CD4-positive, alpha-beta T cell (primary cell): Measurements from ENCODE around the gene HDC. TPM values are rescaled to one million over a fixed set of nuclear protein-coding genes. Genes with fewer than 3 reads are reported as not detected.

Experiments used
- ATAC-seq: fragments of 200-7000 bp; cut with Tn5 transposase; one replicate; pipeline ENCODE4 v1.10.0; 2022; ENCODE audit warnings: mild to moderate bottlenecking; ENCODE audit not compliant: poor library complexity
- CTCF ChIA-PET: fragments of 350-600 bp; sonication (Branson Sonifier 250); formaldehyde crosslinking; loops from one replicate; lab custom pipeline; 2021; ENCODE audit warnings: antibody characterized with exemption, inconsistent platforms; lab: Charles Lee
- POLR2A ChIA-PET: fragments of 350-600 bp; sonication (Branson Sonifier 250); formaldehyde crosslinking; loops from one replicate; lab custom pipeline; 2021; ENCODE audit warnings: antibody characterized with exemption, inconsistent platforms; lab: Charles Lee
- DNase-seq, 14 experiments: peaks; one replicate each; pipeline ENCODE4 v3.0.0-alpha.2; 2013 to 2020; ENCODE audit warnings: mixed read lengths in 2 of 14
- H3K27ac ChIP-seq, 2 donors: one replicate each; pipeline versions ENCODE4 v1.5.1 to v1.7.0; 2013; ENCODE audit warnings: low read length in 2 of 2, low read depth in 1 of 2, mild to moderate bottlenecking in 1 of 2
- H3K27me3 ChIP-seq, 2 experiments: 1 replicate in 1 of 2; 2 replicates in 1 of 2; pipeline versions ENCODE4 v1.6.1 to v1.7.0; 2013; ENCODE audit warnings: low read length in 2 of 2, control low read depth in 1 of 2, mild to moderate bottlenecking in 1 of 2, moderate library complexity in 1 of 2; ENCODE audit not compliant: insufficient read depth in 2 of 2, control insufficient read depth in 1 of 2
- H3K36me3 ChIP-seq: one replicate; pipeline ENCODE4 v1.6.1; 2013; ENCODE audit warnings: low read length, control low read depth; ENCODE audit not compliant: insufficient read depth
- H3K4me1 ChIP-seq: one replicate; pipeline ENCODE4 v1.6.1; 2013; ENCODE audit warnings: low read length, control low read depth; ENCODE audit not compliant: insufficient read depth
- H3K4me3 ChIP-seq: one replicate; pipeline ENCODE4 v1.5.1; 2013; ENCODE audit warnings: mild to moderate bottlenecking, low read length, moderate library complexity
- H3K9me3 ChIP-seq, 2 experiments: 1 replicate in 1 of 2; 2 replicates in 1 of 2; pipeline versions ENCODE4 v1.6.1 to v1.7.0; 2013; ENCODE audit warnings: low read length in 2 of 2, mild to moderate bottlenecking in 2 of 2, control low read depth in 1 of 2, moderate library complexity in 1 of 2; ENCODE audit not compliant: control insufficient read depth in 1 of 2, insufficient read depth in 1 of 2
- H3K27ac Mint-ChIP-seq: one replicate; pipeline ENCODE4 v1.8.0; 2020; ENCODE audit warnings: mixed read lengths
- H3K27me3 Mint-ChIP-seq: one replicate; pipeline ENCODE4 v1.8.0; 2021; ENCODE audit warnings: mixed read lengths
- H3K36me3 Mint-ChIP-seq: one replicate; pipeline ENCODE4 v1.8.0; 2021; ENCODE audit warnings: low read depth, mixed read lengths
- H3K4me1 Mint-ChIP-seq: one replicate; pipeline ENCODE4 v1.8.0; 2021; ENCODE audit warnings: low read depth, mixed read lengths
- H3K4me3 Mint-ChIP-seq: one replicate; pipeline ENCODE4 v1.8.0; 2020; ENCODE audit warnings: mild to moderate bottlenecking, mixed read lengths
- H3K9me3 Mint-ChIP-seq: one replicate; pipeline ENCODE4 v1.8.0; 2020; ENCODE audit warnings: mixed read lengths
- intact Hi-C, 2 experiments: fragments of 100-400 bp; cut with DNase I in 1 of 2; cut with micrococcal nuclease in 1 of 2; formaldehyde crosslinking; loops; one replicate each; pipeline versions ENCODE4 v1.15.1 to v1.9.0; 2023 to 2025; cut with DNase I, micrococcal nuclease
- total RNA-seq, 174 experiments: library from RNA in 2 of 174; stranded (reverse) in 2 of 174; gene quantifications; one replicate each; pipeline ENCODE4 v1.2.3 and lab custom pipeline; 2021 to 2026
- TF ChIP-seq, protein P1 (sequence below): fragments of 200-600 bp; IDR thresholded peaks from one replicate; pipeline ENCODE4 v1.8.0; 2022; ENCODE audit warnings: antibody characterized with exemption, mild to moderate bottlenecking

HDC gene
- total RNA-seq, 2 experiments from 2014 or later: 0.08 TPM; not detected in 1

DNA sequence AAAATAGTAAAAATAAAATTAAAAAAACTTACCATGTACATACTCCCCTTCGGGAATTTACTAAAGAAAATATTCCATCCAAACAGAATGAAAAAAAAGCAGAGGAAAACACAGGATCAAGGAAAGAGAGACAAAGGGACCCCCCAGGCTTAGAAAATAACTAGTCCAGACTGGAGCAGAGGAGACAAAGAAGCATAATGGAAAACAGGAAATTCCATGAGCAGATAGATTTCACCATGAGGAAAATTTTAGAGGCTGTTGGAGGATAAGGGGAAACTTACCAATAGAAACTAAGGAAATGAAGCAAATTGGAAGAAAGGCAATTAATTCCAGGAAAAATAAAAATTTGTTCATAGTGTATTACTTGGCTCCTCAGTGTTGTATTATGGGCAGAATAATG lies 46.8 kb downstream of the HDC start:
- TF ChIP-seq, protein P1, sequence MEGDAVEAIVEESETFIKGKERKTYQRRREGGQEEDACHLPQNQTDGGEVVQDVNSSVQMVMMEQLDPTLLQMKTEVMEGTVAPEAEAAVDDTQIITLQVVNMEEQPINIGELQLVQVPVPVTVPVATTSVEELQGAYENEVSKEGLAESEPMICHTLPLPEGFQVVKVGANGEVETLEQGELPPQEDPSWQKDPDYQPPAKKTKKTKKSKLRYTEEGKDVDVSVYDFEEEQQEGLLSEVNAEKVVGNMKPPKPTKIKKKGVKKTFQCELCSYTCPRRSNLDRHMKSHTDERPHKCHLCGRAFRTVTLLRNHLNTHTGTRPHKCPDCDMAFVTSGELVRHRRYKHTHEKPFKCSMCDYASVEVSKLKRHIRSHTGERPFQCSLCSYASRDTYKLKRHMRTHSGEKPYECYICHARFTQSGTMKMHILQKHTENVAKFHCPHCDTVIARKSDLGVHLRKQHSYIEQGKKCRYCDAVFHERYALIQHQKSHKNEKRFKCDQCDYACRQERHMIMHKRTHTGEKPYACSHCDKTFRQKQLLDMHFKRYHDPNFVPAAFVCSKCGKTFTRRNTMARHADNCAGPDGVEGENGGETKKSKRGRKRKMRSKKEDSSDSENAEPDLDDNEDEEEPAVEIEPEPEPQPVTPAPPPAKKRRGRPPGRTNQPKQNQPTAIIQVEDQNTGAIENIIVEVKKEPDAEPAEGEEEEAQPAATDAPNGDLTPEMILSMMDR: no peak
- H3K36me3 ChIP-seq: no peaks in the 10 kb centered on the region
- intact Hi-C loops: no loop called here
- no peak overlapping the region for H3K4me3 Mint-ChIP-seq
- H3K4me1 Mint-ChIP-seq: no peaks in the 10 kb centered on the region
- H3K27me3 Mint-ChIP-seq: no peaks in the 10 kb centered on the region
- H3K9me3 Mint-ChIP-seq: no peaks in the 10 kb centered on the region
- DNase-seq: no peak
- no peaks in the 10 kb centered on the region for H3K27me3 ChIP-seq
- CTCF ChIA-PET: no interaction called here
- no peaks in the 10 kb centered on the region for H3K9me3 ChIP-seq
- no peak overlapping the region for H3K27ac ChIP-seq
- no peak overlapping the region for H3K27ac Mint-ChIP-seq
- H3K36me3 Mint-ChIP-seq: no peaks in the 10 kb centered on the region
- POLR2A ChIA-PET: interaction anchor here (1.2 kb wide), 1 partner anchor 106 kb away, joined by 3 read pairs; no protein-coding TSS in a partner anchor
- ATAC-seq: no peak
- H3K4me3 ChIP-seq: no peak overlapping the region
- H3K4me1 ChIP-seq: no peaks in the 10 kb centered on the region

DNA sequence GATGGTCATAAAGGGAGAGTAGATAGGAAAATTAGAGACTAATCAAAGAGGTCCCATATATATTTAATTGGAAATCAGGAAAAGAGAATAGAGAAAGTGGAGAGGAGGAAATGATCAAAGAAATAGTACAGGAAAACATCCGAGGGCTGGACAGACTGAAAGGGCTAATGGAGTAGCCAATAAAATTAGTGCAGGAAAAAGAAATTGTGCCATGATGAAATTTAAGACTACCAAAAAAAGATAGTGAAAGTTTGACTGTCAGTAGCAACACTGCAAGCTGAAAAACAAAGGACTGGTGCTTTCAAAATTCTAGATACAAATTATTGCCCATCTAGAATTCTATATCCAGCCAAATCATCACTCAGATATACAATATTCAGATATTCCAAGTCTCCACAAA lies 47.2 kb downstream of the HDC start:
- Histone ChIP-seq H3K4me1 (no peaks in the 10 kb centered on the region), H3K27ac (no peak overlapping the region), H3K4me3 (no peak overlapping the region), H3K27me3 (no peaks in the 10 kb centered on the region), H3K36me3 (no peaks in the 10 kb centered on the region), H3K9me3 (no peaks in the 10 kb centered on the region)
- DNase-seq: no peak
- CTCF ChIA-PET: no interaction called here
- intact Hi-C loops: no loop called here
- Mint-ChIP-seq H3K27ac (no peak overlapping the region), H3K4me3 (no peak overlapping the region), H3K27me3 (no peaks in the 10 kb centered on the region), H3K9me3 (no peaks in the 10 kb centered on the region), H3K4me1 (no peaks in the 10 kb centered on the region), H3K36me3 (no peaks in the 10 kb centered on the region)
- POLR2A ChIA-PET: interaction anchor here (0.6 kb wide), 1 partner anchor 31 kb away, joined by 3 read pairs; no protein-coding TSS in a partner anchor
- TF ChIP-seq, protein P1: no peak
- ATAC-seq: no peak

DNA sequence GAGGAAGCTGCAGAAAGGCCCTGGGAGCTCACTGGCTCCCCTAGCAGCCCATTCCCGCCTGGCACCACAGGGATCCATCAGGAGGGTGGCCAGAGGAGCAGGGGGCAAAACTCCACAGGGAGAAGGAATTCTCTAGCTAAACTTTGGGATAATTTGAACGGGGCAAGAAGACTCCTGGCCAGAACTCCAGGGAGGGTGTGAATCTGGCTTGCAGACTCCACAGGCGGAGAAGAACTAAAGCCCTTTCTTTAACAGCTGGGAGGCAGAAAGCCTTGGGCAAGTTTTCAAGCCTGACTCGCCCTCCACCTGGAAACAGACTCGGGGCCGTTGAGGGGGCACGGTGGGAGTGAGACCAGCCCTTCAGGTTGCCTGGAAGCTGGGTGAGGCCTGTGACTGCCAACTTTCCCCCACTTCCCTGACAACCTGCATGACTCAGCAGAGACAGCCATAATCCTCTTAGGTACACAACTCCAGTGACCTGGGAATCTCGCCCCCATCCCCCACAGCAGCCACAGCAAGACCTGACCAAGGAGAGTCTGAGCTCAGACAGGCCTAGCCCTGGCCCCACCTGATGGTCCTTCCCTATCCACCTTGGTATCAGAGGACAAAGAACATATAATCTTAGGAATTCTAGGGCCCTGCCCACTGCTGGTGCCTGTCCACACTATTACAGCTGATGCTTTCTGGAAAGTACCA lies 54.9 kb downstream of the HDC start:
- Histone ChIP-seq H3K4me1 (no peaks in the 10 kb centered on the region), H3K36me3 (no peaks in the 10 kb centered on the region), H3K4me3 (no peak overlapping the region), H3K27me3 (peaks cover 0 to 3% of the 10 kb centered on the region in 2 experiments), H3K27ac (no peak overlapping the region), H3K9me3 (peaks cover 7% of the 10 kb centered on the region in 2 experiments)
- POLR2A ChIA-PET: no interaction called here
- TF ChIP-seq, protein P1: no peak
- Mint-ChIP-seq H3K27ac (no peak overlapping the region), H3K27me3 (no peaks in the 10 kb centered on the region), H3K36me3 (peaks cover 5% of the 10 kb centered on the region), H3K4me3 (no peak overlapping the region), H3K9me3 (peaks cover 8% of the 10 kb centered on the region), H3K4me1 (no peaks in the 10 kb centered on the region)
- DNase-seq (no peak), ATAC-seq (no peak)
- intact Hi-C loops: no loop called here
- CTCF ChIA-PET: interaction anchor here (0.6 kb wide), 1 partner anchor 30 kb away, joined by 4 read pairs; no protein-coding TSS in a partner anchor
